SK-N-SH (cell line): ENCODE data around the gene TLN1.

Source experiments
- CTCF ChIP-seq: fragments of 200-600 bp; sonication (generic); IDR thresholded peaks from 2 replicates; pipeline ENCODE4 v1.6.1; 2017; ENCODE audit warnings: antibody characterized with exemption, mild to moderate bottlenecking, moderate library complexity
- MAX ChIP-seq: IDR thresholded peaks from 2 replicates; pipeline ENCODE4 v1.4.0; 2012; ENCODE audit warnings: low read depth
- POLR2AphosphoS5 ChIP-seq: IDR thresholded peaks from 2 replicates; pipeline ENCODE4 v1.6.1; 2012; ENCODE audit warnings: low read depth, low read length
- RAD21 ChIP-seq: IDR thresholded peaks from 2 replicates; pipeline ENCODE4 v1.6.1; 2012; ENCODE audit warnings: mild to moderate bottlenecking, low read length
- RFX5 ChIP-seq: IDR thresholded peaks from 2 replicates; pipeline ENCODE4 v1.6.1; 2012; ENCODE audit warnings: mild to moderate bottlenecking, improper control_type of control experiment, low read length
- SIN3A ChIP-seq: IDR thresholded peaks from 2 replicates; pipeline ENCODE4 v1.6.1; 2012; ENCODE audit warnings: low read depth, mild to moderate bottlenecking, low read length, moderate library complexity, borderline replicate concordance
- SMC3 ChIP-seq: IDR thresholded peaks from 2 replicates; pipeline ENCODE4 v1.6.1; 2012; ENCODE audit warnings: low read depth, low read length, improper control_type of control experiment
- TAF1 ChIP-seq: IDR thresholded peaks from 2 replicates; pipeline ENCODE4 v1.6.1; 2012; ENCODE audit warnings: low read depth, mild to moderate bottlenecking, low read length, moderate library complexity, borderline replicate concordance
- USF2 ChIP-seq: fragments of 150-350 bp; IDR thresholded peaks from 2 replicates; pipeline ENCODE4 v1.6.1; 2017; ENCODE audit warnings: antibody characterized with exemption, low read length, low read depth, borderline replicate concordance
- YY1 ChIP-seq: IDR thresholded peaks from 2 replicates; pipeline ENCODE4 v1.4.0; 2012; ENCODE audit warnings: low read depth, mild to moderate bottlenecking

- no peak for TF ChIP-seq CTCF
- TF ChIP-seq TAF1: peak; percentile 59; the same call in 1 of the 2 replicates
- TF ChIP-seq SMC3: no peak
- TF ChIP-seq USF2: no peak
- peak; percentile 74 for TF ChIP-seq POLR2AphosphoS5
- TF ChIP-seq RFX5: no peak
- 0 out of 2 replicates have a peak, but pooled peaks have one; percentile 7 for TF ChIP-seq MAX
- no peak for TF ChIP-seq SIN3A
- TF ChIP-seq YY1: no peak; the same call in 1 of the 2 replicates
- no peak for TF ChIP-seq RAD21
Observed at GRCh38 chr9:35728041-35728971, 3.7 kb downstream of the TLN1 start.
